Activated CD8-positive, alpha-beta memory T cell treated with anti-CD3 and anti-CD28 coated beads for 48 hours (primary cell): ENCODE measurements around the gene TIMP2.
"Not testable (repeated sequence)": the region's sequence is repeated elsewhere in the genome, so short reads cannot be mapped to it uniquely, and the experiment has no call there.

Source experiments
- DNase-seq, 3 experiments: peaks; one replicate each; pipeline ENCODE4 v3.0.0-alpha.2; 2020; ENCODE audit warnings: low read depth in 2 of 3, low spot score in 2 of 3

Gene TIMP2

GRCh38 chr17:78908426-78908825 lies 16.8 kb downstream of the TIMP2 start:
- DNase-seq, result no peak

- DNase-seq, result no peak
Measured at GRCh38 chr17:78905541-78905940, 19.6 kb downstream of the TIMP2 start.

- DNase-seq, result no peak
Measured at GRCh38 chr17:78905116-78905515, 20.1 kb downstream of the TIMP2 start.

DNA sequence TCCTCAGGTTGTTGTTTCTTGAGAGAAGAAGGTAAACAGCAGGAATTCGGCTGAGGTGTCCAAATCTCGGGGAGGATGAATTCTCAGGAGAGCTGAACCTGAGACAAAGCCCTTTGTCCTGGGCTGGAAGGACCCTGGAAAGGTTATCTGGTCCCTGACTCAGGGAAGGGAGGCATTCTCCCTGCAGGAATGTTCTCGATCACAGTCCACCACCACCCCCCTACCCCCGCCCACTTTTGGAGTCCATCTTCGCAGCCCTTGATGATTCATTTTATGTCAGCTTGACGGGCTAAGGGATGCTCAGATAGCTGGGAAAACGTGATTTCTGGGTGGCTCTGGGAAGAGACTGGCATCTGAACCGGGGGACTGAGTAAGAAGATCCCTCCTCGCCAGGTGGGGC lies 20.8 kb downstream of the TIMP2 start:
- no peak for DNase-seq

DNA sequence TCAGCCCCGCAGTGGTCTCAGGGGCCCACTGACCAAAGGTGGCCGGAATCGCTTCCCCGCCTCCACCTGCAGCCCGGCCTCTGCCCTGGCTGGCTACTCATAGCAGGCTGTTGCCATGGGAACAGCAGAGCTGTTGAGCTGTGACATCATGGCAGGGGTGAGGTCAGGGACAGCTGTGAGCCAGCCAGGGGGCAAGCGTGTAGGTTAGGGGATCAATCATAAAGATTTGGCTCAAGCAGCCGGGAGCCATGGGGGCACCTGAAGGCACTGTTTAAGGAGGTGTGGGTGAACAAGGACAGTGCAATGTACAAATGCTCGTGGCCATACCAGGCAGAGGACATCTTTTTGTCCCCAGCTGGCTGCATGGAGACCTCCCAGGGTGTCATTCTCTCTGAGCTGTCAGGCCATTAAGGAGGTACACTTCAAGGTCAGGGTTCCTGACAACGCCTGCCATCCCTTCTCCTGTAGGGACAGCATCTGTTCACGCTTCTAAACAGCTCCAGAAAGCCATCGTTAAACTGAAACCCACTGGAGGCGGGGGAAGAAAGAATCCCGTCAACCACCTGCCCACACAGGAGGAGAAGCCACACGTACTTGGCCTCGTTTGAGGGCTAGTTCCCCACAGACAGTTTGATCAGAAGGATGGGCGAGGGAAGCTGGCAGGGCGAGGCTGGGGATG lies 21.9 kb downstream of the TIMP2 start, which contains the start of gene CEP295NL:
CEP295NL (minus strand) TSS at position 101 of the 679 bp plus-strand sequence. CDS start 1,373 bp downstream, outside the sequence.
- no peak for DNase-seq

- not testable (repeated sequence) for DNase-seq
Measured at GRCh38 chr17:78902231-78902630, 23.0 kb downstream of the TIMP2 start.

GRCh38 chr17:78901806-78902205 lies 23.4 kb downstream of the TIMP2 start:
- DNase-seq, result no peak

DNA sequence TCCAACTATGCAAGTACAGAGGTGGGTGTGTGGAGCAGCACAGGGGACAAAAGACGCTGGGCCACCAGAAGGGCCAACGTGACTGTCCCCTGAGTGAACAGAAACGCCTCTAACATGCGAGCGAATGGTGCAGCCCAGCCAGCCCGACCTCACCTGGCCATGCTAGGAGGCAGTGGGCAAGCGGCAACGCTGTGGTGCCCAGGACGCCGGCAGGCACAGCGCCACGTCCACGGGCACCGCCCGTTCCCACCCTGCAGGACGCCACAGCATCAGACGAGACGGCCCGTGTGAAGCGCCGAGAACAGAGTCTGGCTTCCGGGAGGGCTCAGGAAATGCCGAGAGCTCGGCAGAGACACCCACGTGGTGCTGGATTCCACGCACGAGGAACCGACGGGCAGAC lies 24.4 kb downstream of the TIMP2 start:
- no peak for DNase-seq

DNA sequence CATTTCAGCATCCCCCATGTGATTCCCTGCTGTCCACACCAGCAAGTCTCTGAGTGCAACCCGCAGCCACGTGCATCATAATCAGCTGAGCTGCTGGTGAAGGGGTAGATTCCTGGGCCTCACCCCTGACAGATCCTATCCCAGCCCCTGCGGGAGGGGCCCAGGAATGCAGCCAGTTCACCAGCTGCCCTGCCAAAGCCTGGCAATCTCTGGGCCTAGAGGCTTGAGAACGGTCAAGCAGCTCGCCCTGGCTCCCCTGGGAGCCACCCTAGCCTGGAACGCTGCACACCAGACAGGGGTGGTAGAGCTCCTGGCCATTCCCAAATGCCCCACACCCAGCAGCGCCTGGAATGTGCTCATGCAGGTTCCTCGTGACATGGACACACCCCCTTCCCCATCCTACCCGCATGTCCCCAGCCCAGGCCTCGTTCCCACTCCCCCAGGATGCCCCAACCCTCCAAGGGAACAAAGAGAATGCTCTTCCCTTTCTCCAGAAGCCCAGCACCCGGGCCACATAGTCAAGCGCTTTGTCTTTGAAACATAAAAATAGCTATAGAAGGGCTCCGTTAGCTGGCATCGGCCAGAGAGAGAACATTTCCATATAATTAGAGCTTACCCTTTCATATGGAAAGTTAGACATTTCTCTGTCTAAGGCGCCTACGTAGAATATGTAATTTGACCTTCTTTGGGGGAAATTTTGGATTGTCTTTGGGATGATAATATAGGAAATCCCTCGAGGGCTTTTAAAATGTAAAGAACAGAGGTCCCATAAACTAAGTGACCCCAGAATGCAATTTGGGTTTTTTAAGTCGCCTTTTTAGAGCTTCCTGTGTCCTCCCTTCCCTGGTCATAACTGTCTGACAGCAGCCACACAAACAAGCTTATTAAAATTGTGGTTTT lies 25.6 kb downstream of the TIMP2 start:
- DNase-seq, result no peak

DNA sequence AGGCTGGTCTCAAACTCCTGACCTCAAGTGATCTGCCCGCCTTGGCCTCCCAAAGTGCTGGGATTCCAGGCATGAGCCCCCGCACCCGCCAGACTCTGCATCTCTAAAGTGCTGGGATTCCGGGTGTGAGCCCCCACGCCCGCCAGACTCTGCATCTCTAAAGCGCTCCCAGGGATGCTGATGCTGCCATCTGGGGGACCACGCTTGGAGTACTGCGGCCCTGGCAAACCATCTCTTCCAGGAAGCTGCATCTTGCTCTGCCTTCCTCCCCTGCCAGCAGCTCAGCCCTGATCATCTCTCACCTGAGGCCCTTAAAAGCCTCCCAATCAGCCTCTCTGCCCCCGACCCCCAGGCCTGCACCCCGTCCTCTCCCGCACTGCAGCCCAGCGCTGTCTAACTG lies 26.2 kb downstream of the TIMP2 start:
- no peak for DNase-seq

- DNase-seq, result no peak
Measured at GRCh38 chr17:78898075-78898836, 26.9 kb downstream of the TIMP2 start.

DNA sequence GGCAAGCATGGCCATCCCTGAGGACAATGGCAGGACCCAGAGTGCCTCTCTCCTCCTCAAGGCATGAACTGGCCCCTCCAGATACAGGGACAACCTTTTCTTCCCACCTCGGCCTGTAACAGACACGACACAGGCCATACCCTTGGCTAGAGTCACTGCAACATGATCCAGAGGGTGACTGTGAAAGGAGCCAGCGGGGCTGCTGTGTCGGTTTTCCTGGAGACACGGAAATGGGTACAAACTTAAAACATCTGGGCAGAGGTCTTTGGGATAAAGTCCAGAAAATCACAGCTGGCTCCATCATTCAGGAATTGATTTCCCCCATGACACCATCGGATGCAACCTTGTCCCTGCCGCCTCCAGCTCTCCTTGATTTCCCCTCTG lies 27.5 kb downstream of the TIMP2 start:
- DNase-seq, result no peak

GRCh38 chr17:78896834-78897663 lies 28.1 kb downstream of the TIMP2 start:
- no peak for DNase-seq

DNA sequence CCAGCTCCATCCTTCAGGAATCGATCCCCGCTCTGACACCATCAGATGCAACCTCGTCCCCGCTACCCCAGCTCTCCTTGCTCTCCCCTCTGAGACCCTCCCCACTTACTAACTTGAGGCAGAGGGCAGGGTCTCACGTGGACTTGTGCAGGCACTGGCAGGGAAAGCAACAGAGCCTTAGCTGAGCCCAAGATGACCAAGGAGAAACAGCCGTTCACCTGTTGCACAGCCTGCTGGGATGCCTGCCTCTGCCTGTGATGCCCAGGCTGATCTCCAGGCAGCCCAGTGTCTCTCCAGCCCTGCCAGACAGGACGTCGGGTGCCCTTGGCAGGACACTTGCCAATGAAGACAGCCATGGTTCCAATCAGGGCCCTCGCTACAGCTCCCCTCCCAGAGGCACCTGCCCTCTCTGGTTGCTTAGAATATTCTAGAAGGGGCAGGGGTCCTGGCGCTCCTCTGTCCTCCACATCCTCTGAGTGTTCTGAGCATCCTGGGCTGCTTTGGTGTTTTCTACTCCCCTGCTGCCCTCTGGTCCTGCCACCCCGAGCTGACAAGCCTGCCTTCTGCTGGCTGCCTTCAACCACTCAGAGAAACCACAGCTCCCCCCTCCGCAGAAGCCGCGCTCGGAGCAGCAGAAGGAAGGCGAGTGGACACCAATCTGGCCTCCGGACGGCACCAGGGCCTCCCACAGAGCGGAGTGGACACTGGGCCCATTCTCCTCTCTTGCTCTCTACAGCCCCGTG lies 28.9 kb downstream of the TIMP2 start:
- no peak for DNase-seq

- no peak for DNase-seq
Measured at GRCh38 chr17:78895322-78895721, 29.9 kb downstream of the TIMP2 start.

GRCh38 chr17:78893684-78894083 lies 31.5 kb downstream of the TIMP2 start:
- DNase-seq, result no peak

DNA sequence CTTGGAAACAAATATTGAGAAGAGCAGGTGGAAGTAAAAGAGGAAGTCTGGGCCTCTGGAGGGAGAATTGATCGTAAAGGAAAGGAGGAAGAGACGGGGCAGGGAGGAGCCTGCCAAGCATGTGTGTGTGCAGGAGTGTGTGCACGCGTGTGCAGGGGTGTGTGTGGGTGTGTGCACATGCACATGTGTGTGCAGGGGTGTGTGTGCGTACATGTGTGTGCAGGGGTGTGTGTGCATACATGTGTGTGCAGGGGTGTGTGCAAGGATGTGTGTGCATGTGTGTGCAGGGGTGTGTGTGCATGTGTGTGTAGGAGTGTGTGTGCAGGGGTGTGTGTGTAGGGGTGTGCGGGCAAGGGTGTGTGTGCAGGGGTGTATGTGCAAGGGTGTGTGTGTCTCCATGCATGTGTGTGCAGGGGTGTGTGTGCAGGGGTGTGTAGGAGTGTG lies 32.2 kb downstream of the TIMP2 start:
- no peak for DNase-seq

DNA sequence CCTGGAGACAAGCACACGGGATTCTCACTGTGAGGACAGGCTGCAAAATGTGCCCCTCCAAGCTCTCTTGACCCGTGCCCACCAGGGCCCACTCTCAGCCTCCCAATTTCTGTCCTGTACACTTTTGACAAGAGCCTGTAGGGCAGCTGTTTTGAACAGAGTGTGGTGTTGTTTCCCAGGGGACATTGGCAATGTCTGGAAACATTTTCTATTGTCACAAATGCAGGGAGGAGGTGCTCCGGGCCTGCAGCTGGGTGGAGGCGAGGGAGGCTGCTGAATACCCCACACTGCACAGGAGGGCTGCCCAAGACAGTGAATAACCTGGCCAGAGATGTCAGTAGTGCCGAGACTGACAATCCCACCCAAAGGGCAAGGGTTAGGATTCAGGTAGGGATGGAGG lies 32.7 kb downstream of the TIMP2 start:
- DNase-seq, result no peak

GRCh38 chr17:78892062-78892456 lies 33.1 kb downstream of the TIMP2 start:
- no peak for DNase-seq
